GM18505 (cell line): ENCODE data around the gene REM2.
"Not testable (repeated sequence)": the region's sequence is repeated elsewhere in the genome, so short reads cannot be mapped to it uniquely, and the experiment has no call there.

Source experiments
- ATAC-seq: cut with Tn5 transposase; IDR thresholded peaks from one replicate; pipeline ENCODE4 v1.9.1; 2021; ENCODE audit not compliant: unreplicated experiment
- POLR2A ChIP-seq: IDR thresholded peaks from 4 replicates; pipeline ENCODE4 v1.6.1; 2011; ENCODE audit warnings: borderline replicate concordance; ENCODE audit not compliant: insufficient read depth, insufficient read length; ENCODE audit errors: extremely low read depth

The REM2 gene

GRCh38 chr14:22844221-22845102 is 38.6 kb upstream of the REM2 start:
- TF ChIP-seq POLR2A = no peak
- no peak for ATAC-seq

- TF ChIP-seq POLR2A = no peak
- ATAC-seq = no peak
Observed at GRCh38 chr14:22845103-22845394, 38.0 kb upstream of the REM2 start.

GRCh38 chr14:22845821-22846625 is 37.0 kb upstream of the REM2 start:
- no peak for ATAC-seq
- TF ChIP-seq POLR2A = no peak

- no peak for TF ChIP-seq POLR2A
Observed at GRCh38 chr14:22846811-22847307, 36.2 kb upstream of the REM2 start.

GRCh38 chr14:22847661-22848341 is 35.2 kb upstream of the REM2 start:
- no peak for ATAC-seq
- no peak for TF ChIP-seq POLR2A

More at GRCh38 chr14:22846811-22847307, 36.2 kb upstream of the REM2 start:
- ATAC-seq = no peak

- ATAC-seq = no peak
- no peak for TF ChIP-seq POLR2A
Observed at GRCh38 chr14:22848351-22849164, 34.5 kb upstream of the REM2 start.

- no peak for ATAC-seq
Observed at GRCh38 chr14:22849212-22849819, 33.7 kb upstream of the REM2 start.

GRCh38 chr14:22850944-22851764 is 31.9 kb upstream of the REM2 start:
- no peak for ATAC-seq
- TF ChIP-seq POLR2A = no peak

More at GRCh38 chr14:22849212-22849819, 33.7 kb upstream of the REM2 start:
- no peak for TF ChIP-seq POLR2A

GRCh38 chr14:22852178-22852577 is 30.8 kb upstream of the REM2 start:
- ATAC-seq = not testable (repeated sequence)

- ATAC-seq = no peak
- TF ChIP-seq POLR2A = no peak
Observed at GRCh38 chr14:22852599-22852939, 30.5 kb upstream of the REM2 start.

- peak; percentile 71 for ATAC-seq
- TF ChIP-seq POLR2A = no peak
Observed at GRCh38 chr14:22852940-22853767, 29.9 kb upstream of the REM2 start.

GRCh38 chr14:22854296-22854695 is 28.7 kb upstream of the REM2 start:
- not testable (repeated sequence) for ATAC-seq
